DMS114 treated with DMSO at 0.1 percent for 48 hours (cell line): ENCODE data around the gene RNU6-1.

Experiments used
- DNase-seq: peaks from one replicate; lab custom pipeline; 2025; ENCODE audit not compliant: unreplicated experiment; lab: John Stamatoyannopoulos, UW

RNU6-1 gene

GRCh38 chr15:67803996-67804843, 35.6 kb downstream of the RNU6-1 start:
- no peak for DNase-seq

- DNase-seq, result no peak
These were observed 36.5 kb downstream of the RNU6-1 start for GRCh38 chr15:67803299-67803698.

DNA sequence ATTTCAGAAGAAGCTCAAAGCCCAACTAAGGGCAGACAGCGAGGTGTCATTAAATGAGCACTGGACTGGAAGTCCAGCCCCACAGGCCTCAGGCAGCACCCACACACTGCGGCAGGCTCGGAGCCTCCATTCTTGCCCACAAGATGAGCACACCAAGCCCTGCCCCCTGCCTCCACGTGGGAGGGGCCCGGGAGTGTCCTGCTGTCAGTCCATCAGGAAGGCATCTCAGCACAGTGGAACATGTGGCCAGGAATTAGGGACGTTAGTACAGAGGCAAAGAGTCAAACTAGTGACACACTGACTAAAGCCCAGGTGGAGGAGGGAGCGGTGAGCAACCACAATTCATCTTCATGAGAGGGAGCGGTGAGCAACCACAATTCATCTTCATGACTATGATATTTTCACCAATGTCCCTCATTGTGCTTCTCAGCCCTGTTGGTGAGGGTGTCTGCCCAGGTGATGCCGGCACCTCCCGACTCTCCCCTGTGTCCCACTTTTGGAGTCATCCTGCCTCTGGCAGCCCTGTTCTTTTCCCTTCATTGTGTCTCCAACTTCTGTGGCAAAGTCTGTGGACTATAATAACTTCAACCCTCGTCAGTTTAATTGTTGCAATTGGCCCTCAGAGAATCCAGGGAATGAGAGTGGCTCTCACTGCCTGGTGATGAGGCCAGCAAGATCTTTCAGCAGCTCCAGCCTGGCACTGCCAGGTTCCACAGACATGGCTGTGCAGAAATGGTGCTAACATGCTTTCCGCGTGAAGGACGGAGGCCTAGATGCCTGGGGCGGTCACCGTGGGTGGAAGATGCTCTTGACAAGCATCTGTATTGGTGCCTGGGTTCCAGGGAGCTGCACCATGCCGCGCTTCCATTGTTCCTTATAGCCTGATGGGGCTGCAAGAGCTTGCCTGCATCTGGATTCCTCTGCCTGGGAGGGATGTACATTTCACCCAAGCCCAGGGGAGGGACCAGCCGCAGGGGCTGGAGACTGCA, 37.6 kb downstream of the RNU6-1 start:
- no peak for DNase-seq

- DNase-seq, result no peak
These were observed 38.7 kb downstream of the RNU6-1 start for GRCh38 chr15:67801142-67801541.

DNA sequence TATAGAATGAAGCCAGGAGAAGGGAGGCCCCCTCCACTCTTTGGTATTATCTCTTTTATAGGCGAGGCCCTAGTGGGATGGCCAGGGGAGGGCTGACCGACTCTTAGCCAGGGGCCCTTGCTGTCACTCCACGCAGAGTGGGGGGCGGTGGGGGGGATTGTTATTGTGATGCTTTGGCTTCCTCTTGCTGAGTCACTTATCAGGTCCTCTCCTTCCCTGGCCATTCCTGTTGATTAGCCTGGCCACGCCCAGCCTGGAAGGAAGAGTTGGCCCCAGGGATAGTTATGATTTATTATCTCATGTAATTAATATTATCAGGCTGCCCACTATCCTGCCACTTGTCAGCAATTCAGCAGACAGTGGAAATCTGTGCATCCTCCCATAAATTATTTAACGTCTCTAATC, 40.0 kb downstream of the RNU6-1 start:
- no peak for DNase-seq

GRCh38 chr15:67796196-67797127, 43.4 kb downstream of the RNU6-1 start:
- DNase-seq, result no peak

DNA sequence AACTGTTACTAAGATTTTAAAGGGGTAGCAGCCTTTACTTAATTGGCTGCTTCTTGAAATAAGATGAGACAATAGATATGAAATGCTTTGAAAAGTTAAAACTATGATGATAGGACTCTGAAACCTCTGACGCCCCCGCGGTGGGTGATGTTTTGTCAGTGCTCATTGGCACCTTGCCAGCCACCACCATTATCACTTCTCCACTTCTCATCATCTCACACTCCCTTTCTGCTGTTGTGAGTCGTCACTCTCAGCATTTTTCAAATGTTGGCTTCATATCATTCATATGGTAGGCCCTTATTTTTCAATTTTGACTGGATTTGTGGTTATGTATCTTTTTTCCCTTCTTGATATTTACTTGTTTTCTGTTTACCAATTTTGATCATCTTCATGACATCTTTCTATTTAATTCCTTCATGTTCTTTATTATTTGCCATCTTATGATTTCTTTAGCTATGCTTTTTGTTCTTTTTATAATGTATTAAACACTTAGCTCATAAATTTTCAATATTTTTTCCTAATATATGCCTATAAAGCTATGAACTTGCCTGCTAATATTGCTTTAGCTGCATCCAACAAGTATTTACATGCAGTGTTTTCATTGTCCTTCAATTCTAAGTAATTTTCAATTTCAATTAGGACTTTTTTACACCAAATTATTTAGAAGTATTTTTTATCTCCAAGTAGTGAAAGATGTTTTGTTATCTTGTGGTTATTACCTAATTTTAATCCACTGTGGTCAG, 44.8 kb downstream of the RNU6-1 start:
- DNase-seq, result no peak

GRCh38 chr15:67792250-67792942, 47.4 kb downstream of the RNU6-1 start:
- DNase-seq, result no peak

DNA sequence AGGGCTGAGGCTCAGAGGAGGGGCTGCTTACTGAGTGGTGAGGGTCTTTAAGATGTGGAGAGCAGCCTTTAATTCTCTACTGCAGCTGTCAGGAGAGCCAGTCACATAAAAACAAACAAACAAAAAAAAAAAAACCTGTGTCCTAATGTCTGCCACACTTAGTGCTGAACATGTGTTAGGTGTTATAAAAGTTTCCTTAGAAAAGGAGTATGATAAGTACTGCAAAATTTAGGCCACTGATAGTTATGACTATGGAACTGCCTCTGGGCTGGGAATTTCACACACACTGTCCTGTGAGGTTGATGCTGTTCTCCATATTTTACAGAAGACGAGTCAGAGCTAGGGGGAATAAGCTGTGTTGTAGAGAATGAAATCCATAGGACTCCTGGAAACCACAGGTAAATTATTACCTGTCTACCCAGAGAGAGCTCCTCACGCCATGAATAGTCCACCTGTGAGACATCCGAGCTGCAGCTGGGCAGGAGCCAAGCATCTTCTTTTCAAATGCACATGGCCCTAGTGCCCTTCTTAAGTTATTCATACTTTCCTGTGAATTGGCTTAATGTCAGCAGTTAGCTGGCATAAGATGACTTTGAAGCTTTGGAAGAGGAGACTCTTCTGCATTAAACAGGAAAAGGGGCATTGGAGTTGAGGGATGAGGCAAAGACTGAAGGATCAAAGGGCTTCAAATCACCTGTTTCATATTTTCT, 49.1 kb downstream of the RNU6-1 start:
- DNase-seq, result no peak
